Measurements from ENCODE around the gene BIRC3. TPM values are rescaled to one million over a fixed set of nuclear protein-coding genes. Genes with fewer than 3 reads are reported as not detected.

The BIRC3 gene
- total RNA-seq, 1 experiment from 2014 or later: 2.5 TPM

GRCh38 chr11:102316346-102316904 lies 859 bp upstream of the BIRC3 start:
- DNase-seq (ENCODE audit: low spot score): no peak
- Histone ChIP-seq H3K27ac (ENCODE audit: low read depth, low read length, poor library complexity, severe bottlenecking) (no peak overlapping the region), H3K9me3 (ENCODE audit: low read depth, low read length, poor library complexity, severe bottlenecking) (no peaks in the 10 kb centered on the region), H3K36me3 (ENCODE audit: insufficient read depth, low read length, poor library complexity, severe bottlenecking) (no peaks in the 10 kb centered on the region), H3K4me1 (ENCODE audit: insufficient read depth, low read length, poor library complexity, severe bottlenecking) (peaks cover 17% of the 10 kb centered on the region), H3K4me3 (ENCODE audit: low read depth, low read length, poor library complexity, severe bottlenecking) (no peak overlapping the region), H3K27me3 (replicated peaks; ENCODE audit: insufficient read depth, low read depth, low read length, poor library complexity) (no peaks in the 10 kb centered on the region)
- ChIA-PET CTCF (interaction anchor here (0.8 kb wide), 1 partner anchor 255 kb away, joined by 9 read pairs; no protein-coding TSS in a partner anchor), POLR2A (ENCODE audit: low non-redundant PET) (no interaction called here)
- intact Hi-C loops (cut with micrococcal nuclease; ENCODE audit: unreplicated experiment): no loop called here
- TSS peak; percentile 96 for BruUV-seq (replicated peaks)
- TF ChIP-seq, protein P1, sequence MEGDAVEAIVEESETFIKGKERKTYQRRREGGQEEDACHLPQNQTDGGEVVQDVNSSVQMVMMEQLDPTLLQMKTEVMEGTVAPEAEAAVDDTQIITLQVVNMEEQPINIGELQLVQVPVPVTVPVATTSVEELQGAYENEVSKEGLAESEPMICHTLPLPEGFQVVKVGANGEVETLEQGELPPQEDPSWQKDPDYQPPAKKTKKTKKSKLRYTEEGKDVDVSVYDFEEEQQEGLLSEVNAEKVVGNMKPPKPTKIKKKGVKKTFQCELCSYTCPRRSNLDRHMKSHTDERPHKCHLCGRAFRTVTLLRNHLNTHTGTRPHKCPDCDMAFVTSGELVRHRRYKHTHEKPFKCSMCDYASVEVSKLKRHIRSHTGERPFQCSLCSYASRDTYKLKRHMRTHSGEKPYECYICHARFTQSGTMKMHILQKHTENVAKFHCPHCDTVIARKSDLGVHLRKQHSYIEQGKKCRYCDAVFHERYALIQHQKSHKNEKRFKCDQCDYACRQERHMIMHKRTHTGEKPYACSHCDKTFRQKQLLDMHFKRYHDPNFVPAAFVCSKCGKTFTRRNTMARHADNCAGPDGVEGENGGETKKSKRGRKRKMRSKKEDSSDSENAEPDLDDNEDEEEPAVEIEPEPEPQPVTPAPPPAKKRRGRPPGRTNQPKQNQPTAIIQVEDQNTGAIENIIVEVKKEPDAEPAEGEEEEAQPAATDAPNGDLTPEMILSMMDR (conservative IDR thresholded peaks at IDR 0.05; ENCODE audit: low read depth, low read length): no peak
- no peak for TF ChIP-seq EZH2 (IDR thresholded peaks at IDR 0.05; ENCODE audit: borderline replicate concordance, low read depth, low read length, poor library complexity, severe bottlenecking)

DNA sequence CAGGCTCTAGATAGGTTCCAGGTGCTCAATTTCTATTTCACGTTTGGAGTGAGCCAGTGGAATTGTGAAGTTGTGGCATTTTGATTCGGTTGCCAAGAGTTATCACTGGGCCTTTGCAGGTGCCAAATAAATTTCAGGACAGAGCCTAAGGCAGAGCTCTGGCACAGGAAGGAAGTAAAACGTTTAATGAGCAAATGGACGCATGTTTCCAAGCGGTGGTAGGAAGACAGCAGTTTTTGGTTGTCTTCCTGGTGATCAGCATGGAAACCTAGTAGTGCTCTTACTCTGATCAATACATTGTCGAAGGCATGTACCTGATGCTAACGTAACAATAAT lies 452 bp downstream of the BIRC3 start:
- no peak for TF ChIP-seq EZH2 (IDR thresholded peaks at IDR 0.05; ENCODE audit: borderline replicate concordance, low read depth, low read length, poor library complexity, severe bottlenecking)
- TF ChIP-seq, protein P1 (conservative IDR thresholded peaks at IDR 0.05; ENCODE audit: low read depth, low read length): no peak
- BruUV-seq (replicated peaks): no TSS peak
- intact Hi-C loops (cut with micrococcal nuclease; ENCODE audit: unreplicated experiment): no loop called here
- Histone ChIP-seq H3K4me3 (ENCODE audit: low read depth, low read length, poor library complexity, severe bottlenecking) (peak overlapping the region; percentile 56), H3K36me3 (ENCODE audit: insufficient read depth, low read length, poor library complexity, severe bottlenecking) (no peaks in the 10 kb centered on the region), H3K27me3 (replicated peaks; ENCODE audit: insufficient read depth, low read depth, low read length, poor library complexity) (no peaks in the 10 kb centered on the region), H3K4me1 (ENCODE audit: insufficient read depth, low read length, poor library complexity, severe bottlenecking) (peaks cover 17% of the 10 kb centered on the region), H3K27ac (ENCODE audit: low read depth, low read length, poor library complexity, severe bottlenecking) (no peak overlapping the region), H3K9me3 (ENCODE audit: low read depth, low read length, poor library complexity, severe bottlenecking) (no peaks in the 10 kb centered on the region)
- CTCF ChIA-PET: no interaction called here
- POLR2A ChIA-PET (ENCODE audit: low non-redundant PET): no interaction called here
- no peak for DNase-seq (ENCODE audit: low spot score)

DNA sequence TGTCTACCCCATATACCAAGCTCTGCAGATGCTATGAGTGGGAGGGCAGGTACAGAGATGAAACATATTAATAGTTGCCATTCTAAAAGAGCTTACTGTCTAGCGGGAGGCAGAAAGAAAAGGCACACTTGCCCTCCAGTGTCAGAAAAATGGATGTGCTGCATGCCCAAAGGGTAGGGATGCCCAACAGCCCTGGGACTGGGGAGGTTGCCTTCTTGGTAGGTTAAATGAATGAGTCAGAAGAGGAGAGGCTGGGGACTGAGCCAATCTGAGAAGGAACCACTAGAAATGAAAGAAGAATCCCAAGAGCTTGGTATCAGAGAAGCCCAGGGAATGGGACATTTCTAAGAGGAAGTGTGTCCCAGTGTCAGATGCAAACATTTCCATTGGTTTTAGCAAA lies 1.2 kb downstream of the BIRC3 start:
- no peaks in the 10 kb centered on the region for H3K36me3 ChIP-seq (ENCODE audit: insufficient read depth, low read length, poor library complexity, severe bottlenecking)
- TF ChIP-seq, protein P1 (conservative IDR thresholded peaks at IDR 0.05; ENCODE audit: low read depth, low read length): no peak
- TF ChIP-seq EZH2 (IDR thresholded peaks at IDR 0.05; ENCODE audit: borderline replicate concordance, low read depth, low read length, poor library complexity, severe bottlenecking): no peak
- DNase-seq (ENCODE audit: low spot score): no peak
- no peak overlapping the region for H3K4me3 ChIP-seq (ENCODE audit: low read depth, low read length, poor library complexity, severe bottlenecking)
- intact Hi-C loops (cut with micrococcal nuclease; ENCODE audit: unreplicated experiment): no loop called here
- CTCF ChIA-PET: no interaction called here
- no peak overlapping the region for H3K27ac ChIP-seq (ENCODE audit: low read depth, low read length, poor library complexity, severe bottlenecking)
- H3K9me3 ChIP-seq (ENCODE audit: low read depth, low read length, poor library complexity, severe bottlenecking): no peaks in the 10 kb centered on the region
- POLR2A ChIA-PET (ENCODE audit: low non-redundant PET): no interaction called here
- no TSS peak for BruUV-seq (replicated peaks)
- H3K4me1 ChIP-seq (ENCODE audit: insufficient read depth, low read length, poor library complexity, severe bottlenecking): peaks cover 11% of the 10 kb centered on the region
- no peaks in the 10 kb centered on the region for H3K27me3 ChIP-seq (replicated peaks; ENCODE audit: insufficient read depth, low read depth, low read length, poor library complexity)
